IgD-negative memory B cell (primary cell): ENCODE results near the gene PREX1. TPM values are rescaled to one million over a fixed set of nuclear protein-coding genes. Genes with fewer than 3 reads are reported as not detected.

ENCODE experiments used
- H3K27ac Mint-ChIP-seq, 3 donors: one replicate each; pipeline ENCODE4 v1.8.0; 2020 to 2022; ENCODE audit warnings: mild to moderate bottlenecking in 3 of 3, mixed read lengths in 3 of 3, moderate library complexity in 1 of 3
- H3K27me3 Mint-ChIP-seq: one replicate; pipeline ENCODE4 v1.8.0; 2021; ENCODE audit warnings: mixed read lengths
- H3K36me3 Mint-ChIP-seq: one replicate; pipeline ENCODE4 v1.8.0; 2020; ENCODE audit warnings: mild to moderate bottlenecking, mixed read lengths
- H3K4me1 Mint-ChIP-seq, 3 donors: one replicate each; pipeline ENCODE4 v1.8.0; 2020 to 2022; ENCODE audit warnings: mixed read lengths in 3 of 3, mild to moderate bottlenecking in 1 of 3
- H3K4me3 Mint-ChIP-seq, 4 donors: one replicate each; pipeline ENCODE4 v1.8.0; 2020 to 2022; ENCODE audit warnings: mild to moderate bottlenecking in 4 of 4, mixed read lengths in 4 of 4, moderate library complexity in 3 of 4
- H3K9me3 Mint-ChIP-seq, 3 donors: one replicate each; pipeline ENCODE4 v1.8.0; 2020 to 2021; ENCODE audit warnings: mixed read lengths in 3 of 3, mild to moderate bottlenecking in 1 of 3
- polyA plus RNA-seq: library from polyadenylated mRNA; unstranded; fragments of 300-500 nt; fragmentation: Illumina TruSeq; gene quantifications from one replicate; pipeline ENCODE4 v1.2.3, GENCODE V29; 2021

The PREX1 gene
- polyA plus RNA-seq, 1 donor from 2014 or later = 41.7 TPM

DNA sequence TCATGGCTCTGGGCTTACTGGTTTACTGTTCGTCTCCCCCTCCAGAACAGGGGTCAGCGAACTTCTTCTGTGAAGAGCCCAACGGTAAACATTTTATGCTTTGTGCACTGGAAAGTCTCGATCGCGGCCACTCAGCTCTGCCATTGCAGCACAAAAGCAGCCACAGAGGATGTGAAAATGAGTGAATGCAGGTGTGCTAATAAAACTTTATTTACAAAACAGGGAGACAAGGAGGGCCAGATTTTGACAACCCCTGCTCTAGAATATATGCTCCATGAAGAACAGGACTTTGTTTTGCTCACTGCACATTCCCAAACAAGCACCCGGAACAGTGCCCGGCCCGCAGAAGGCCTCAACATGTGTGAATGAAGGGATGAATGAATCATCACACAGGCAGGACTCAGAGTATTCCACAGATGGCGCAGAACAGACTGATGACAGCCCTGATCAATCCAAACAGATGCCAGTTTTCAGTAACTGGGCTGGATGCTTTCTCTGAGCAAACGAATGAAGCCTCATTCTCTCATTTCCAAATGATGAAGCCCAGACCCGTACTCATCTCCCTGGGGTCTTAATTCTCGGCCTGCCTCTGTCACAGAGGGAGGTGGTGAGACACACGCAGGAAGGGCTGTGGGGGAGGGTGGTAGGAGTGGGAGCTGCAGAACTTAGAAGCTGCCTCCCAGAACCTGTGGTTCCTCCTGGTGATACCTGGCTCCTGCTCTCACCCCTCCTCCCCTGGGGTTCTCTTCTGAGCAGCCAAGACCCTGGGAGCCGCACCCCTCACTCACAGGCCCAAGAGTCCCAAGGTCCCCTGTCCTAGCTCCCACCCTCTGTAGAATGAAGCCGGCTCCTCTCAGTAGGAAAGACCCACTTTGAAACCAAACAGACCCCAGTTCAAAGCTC lies 196.4 kb downstream of the PREX1 start:
- Mint-ChIP-seq H3K4me3 (peak overlapping the region in 1 of 4 donors; percentile 17), H3K9me3 (no peaks in the 10 kb centered on the region), H3K27ac (no peak overlapping the region), H3K27me3 (no peaks in the 10 kb centered on the region), H3K36me3 (peaks cover 6% of the 10 kb centered on the region), H3K4me1 (peaks cover 0 to 2% (median 0%) of the 10 kb centered on the region in 3 donors)

DNA sequence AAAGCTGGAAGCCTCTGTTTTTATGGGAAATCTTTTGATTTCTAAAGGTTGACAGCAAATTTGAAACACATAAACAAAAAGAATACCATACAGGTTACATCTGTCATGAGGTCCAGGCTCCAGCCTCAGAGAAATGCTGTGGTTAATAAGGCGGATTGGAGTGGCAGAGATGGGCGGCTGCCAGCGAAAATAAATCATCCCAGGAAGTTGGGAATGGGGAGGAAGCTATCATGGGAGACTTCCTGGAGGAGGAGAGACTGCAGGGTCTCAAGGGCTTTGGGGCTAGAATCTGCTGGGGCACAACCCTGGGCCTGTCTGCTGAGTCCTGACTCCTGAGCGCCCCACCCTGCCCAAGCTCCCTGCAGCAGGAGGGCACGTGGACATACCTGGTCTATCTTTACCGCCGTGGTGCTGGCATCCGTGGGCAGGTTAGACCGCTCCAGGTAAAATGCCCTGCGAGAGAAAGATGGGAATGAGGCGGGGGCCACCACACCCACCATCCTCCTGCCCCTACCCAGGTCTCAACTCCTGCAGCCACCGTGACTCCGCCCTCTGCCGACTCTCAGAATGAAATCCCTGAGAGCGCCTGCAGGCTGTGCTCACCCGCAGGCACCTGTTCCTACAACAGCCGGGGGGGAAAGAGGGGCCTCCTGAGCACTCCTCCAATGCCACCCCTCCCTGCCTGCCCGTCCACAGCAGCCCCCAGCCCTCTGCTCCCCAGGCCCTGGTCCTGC lies 197.3 kb downstream of the PREX1 start:
- Mint-ChIP-seq H3K9me3 (no peaks in the 10 kb centered on the region), H3K27me3 (no peaks in the 10 kb centered on the region), H3K4me3 (no peak overlapping the region), H3K27ac (peak overlapping the region in 1 of 3 donors; percentile 89), H3K36me3 (peaks cover 6% of the 10 kb centered on the region), H3K4me1 (peaks cover 0 to 2% (median 0%) of the 10 kb centered on the region in 3 donors)

DNA sequence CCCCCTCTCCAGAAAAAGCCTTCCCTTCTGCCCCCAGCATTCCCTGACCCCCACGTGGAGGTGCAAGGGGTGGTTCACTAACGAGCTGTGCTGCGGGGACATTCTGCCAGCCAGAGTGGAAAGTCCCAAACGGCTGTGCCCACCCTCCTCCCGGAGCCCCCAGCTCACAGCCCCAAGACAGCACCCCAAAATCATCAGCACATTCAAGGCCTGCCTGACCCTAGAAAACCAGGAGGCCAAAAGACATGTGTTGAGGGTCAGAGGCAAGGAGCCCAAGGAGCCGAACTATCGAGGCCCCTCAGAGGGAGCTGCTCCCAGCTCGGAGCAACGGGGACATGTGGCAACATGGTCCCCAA lies 197.9 kb downstream of the PREX1 start:
- peaks cover 4% of the 10 kb centered on the region for H3K36me3 Mint-ChIP-seq
- H3K27ac Mint-ChIP-seq = peak overlapping the region in 2 of 3 donors; percentile 61 to 89
- no peaks in the 10 kb centered on the region for H3K27me3 Mint-ChIP-seq
- H3K4me1 Mint-ChIP-seq = peaks cover 0 to 2% (median 0%) of the 10 kb centered on the region in 3 donors
- no peaks in the 10 kb centered on the region for H3K9me3 Mint-ChIP-seq
- H3K4me3 Mint-ChIP-seq = no peak overlapping the region

DNA sequence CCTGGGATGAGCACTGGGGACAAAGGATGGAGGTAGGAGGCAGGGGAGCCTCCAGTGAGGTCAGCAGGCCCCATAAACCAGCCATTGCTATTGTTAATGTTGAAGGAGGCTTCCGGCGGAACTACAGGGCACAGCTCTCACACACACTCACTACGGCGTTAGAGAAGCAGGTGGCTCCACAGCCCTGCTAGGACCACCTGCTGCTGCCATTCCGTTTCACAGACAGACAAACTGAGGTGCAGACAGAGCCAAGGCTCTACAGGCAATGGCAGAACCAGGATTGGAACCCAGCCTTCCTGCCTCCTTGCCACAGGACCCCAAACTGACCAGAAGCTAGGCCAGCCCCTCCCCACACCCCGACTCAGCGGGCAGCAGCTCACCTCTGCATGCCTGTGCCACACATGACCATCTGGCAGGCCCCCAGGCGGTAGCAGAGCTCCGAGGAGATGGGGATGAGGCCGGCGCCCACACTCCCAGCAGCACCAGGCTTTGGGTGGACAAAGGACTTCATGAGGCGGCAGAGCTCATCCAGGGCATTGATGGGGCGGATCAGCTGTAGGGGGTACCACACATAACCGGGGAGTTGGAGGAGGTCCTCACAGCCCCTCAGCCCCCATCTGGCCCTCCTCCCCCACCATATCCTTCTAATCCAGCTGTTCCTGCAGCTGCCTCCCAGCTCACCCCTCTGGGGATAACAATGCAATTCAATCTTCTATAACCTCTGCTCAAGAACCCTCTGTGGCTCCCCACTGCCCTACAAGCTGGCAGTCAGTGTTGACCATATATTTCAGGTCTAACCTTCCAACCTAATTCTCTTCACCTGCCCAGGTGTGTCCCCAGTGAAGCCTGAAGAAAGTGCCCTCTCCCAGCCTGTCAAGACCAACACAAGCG lies 198.5 kb downstream of the PREX1 start:
- H3K4me1 Mint-ChIP-seq = peaks cover 0 to 2% (median 0%) of the 10 kb centered on the region in 3 donors

DNA sequence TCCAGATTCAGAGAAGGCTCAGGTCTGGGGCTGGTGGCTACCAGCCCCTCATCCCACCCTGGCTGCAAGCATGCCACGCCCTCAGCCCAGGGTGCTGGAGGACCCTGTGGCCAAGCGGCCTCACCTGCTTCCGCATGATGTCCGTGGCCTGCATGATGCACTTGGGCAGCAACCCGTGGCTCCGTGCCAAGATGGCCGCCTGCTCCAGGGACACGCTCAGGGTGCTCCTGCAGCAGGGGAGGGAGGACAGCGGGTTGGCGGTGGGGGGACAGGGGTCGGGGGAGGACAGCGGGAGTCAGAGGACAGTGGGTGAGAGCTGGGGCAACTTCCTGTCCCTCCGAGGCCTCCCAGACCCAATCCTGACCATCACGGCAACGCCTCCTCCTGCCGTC lies 200.1 kb downstream of the PREX1 start:
- Mint-ChIP-seq H3K4me3 (no peak overlapping the region), H3K9me3 (no peaks in the 10 kb centered on the region), H3K36me3 (peaks cover 4% of the 10 kb centered on the region), H3K27me3 (no peaks in the 10 kb centered on the region), H3K4me1 (peaks cover 0 to 2% (median 0%) of the 10 kb centered on the region in 3 donors), H3K27ac (no peak overlapping the region)

More for the DNA sequence above, 198.5 kb downstream of the PREX1 start:
- peak overlapping the region in 1 of 4 donors; percentile 37 for H3K4me3 Mint-ChIP-seq
- H3K9me3 Mint-ChIP-seq = no peaks in the 10 kb centered on the region
- H3K27ac Mint-ChIP-seq = peak overlapping the region; percentile 61 to 89 (median 83)
- H3K27me3 Mint-ChIP-seq = no peaks in the 10 kb centered on the region
- peaks cover 4% of the 10 kb centered on the region for H3K36me3 Mint-ChIP-seq

DNA sequence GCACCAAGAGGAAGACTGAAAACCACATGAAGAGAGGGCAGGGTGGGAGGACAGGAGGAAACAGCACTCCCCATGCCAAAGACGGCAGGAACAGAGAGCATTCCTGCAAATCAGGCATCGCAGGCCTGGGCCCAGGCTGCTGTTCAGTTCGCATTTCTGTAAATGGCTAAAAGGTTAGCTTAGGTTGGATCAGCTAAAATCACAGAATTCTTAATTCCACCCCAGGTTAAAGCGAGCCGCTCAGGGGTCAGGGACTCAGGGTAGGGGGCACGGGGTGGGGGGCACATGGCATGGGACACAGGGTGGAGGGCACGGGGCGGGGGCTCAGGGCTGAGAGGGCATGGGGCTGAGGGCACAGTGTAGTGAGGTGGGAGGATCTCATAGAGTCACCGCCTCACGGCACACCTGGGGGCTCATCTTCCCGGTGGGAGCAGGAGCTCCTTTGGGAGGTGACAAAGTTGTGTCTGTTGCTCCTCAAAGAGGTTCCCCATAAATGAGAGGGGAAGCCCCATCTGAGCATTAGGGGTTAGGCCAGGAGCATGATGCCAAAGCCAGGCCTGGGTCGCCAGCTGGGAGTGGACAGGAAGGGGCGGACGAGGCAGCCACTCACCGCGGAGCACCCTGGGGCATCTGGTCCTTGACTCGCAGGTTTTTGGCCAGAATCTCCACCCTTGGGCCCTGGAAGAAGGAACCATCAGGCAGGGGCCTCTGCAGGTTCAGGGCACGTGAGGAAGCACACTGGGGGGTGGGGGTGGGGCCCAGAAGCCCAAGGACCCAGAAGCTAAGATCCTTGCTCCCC lies 200.7 kb downstream of the PREX1 start:
- no peaks in the 10 kb centered on the region for H3K27me3 Mint-ChIP-seq
- H3K36me3 Mint-ChIP-seq = peaks cover 4% of the 10 kb centered on the region
- H3K4me1 Mint-ChIP-seq = peaks cover 0 to 2% (median 0%) of the 10 kb centered on the region in 3 donors
- H3K9me3 Mint-ChIP-seq = no peaks in the 10 kb centered on the region
- no peak overlapping the region for H3K4me3 Mint-ChIP-seq
- H3K27ac Mint-ChIP-seq = peak overlapping the region in 1 of 3 donors; percentile 10

DNA sequence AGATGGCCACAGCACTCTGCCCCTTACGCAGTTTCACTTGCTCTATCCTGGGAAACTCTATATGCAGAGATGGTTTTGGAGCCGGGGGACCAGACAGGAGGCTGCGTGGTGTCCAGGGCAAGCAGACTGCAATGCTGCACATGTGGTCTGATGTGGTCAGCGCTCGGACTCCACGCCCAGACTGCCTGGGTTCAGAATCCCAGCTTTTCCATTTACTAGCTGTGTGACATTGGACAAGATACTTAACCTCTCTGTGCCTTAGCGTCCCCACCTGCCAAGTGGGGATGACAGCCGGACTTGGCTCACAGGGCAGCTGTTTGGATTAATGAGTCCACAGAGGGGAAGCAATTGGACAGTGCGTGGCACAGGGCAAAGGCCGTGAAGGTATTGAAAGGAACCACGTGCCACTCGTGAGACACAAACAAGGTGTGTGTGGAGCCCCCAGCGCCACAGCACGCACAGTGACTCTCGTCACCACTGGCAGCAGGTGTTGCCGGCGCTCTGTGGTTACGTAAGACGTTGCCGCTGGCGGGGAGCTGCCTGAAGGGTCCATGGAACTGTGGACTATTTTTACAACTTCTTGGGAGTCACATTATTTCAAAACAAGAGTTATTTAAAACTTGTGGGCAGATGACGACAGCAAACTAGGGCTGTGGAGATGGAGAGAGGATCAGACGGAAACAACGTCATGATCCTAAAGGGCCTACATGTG lies 201.4 kb downstream of the PREX1 start:
- Mint-ChIP-seq H3K9me3 (no peaks in the 10 kb centered on the region), H3K27me3 (no peaks in the 10 kb centered on the region), H3K4me3 (no peak overlapping the region), H3K36me3 (peaks cover 4% of the 10 kb centered on the region), H3K27ac (peak overlapping the region in 1 of 3 donors; percentile 67), H3K4me1 (peaks cover 0 to 2% (median 2%) of the 10 kb centered on the region in 3 donors)

DNA sequence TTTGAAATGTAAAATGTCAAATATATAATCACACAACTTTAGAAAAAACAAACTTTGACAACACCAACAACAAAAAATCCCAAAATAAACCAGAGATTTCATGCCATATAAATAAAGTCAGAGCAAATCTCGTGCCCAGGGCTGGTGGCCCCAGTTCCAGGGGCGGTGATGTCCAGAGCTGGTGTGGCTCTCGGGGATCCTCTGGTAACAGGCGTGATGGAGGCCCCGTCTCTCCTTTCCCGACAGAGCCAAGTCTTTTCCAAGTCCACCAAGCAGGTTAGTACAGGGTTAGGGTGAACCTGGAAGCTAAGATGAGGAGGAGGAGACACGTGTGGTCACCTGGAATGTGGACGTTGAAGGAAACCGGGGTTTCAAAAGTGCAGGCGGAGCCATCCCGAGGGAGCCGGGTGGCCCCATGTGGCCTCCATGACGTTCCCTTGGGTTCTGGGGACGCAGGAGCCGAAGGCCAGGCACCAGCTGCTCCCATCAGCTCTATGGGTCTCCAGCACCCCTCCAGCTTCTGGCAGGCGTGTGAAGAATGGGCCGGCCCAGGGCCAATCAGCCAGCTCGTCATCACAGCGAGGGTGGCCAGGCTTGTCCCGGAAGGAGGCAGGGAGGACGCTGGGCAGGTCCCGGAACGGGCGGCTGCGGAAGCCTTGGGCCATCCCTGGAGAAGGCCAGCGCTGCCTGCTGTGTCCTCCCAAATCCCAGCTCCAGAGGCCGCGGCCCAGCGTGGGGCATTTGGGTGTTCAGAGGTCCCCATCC lies 202.5 kb downstream of the PREX1 start:
- H3K27ac Mint-ChIP-seq = peak overlapping the region in 1 of 3 donors; percentile 67
- H3K36me3 Mint-ChIP-seq = peaks cover 2% of the 10 kb centered on the region
- H3K4me1 Mint-ChIP-seq = peaks cover 5 to 11% (median 9%) of the 10 kb centered on the region in 3 donors
- H3K27me3 Mint-ChIP-seq = no peaks in the 10 kb centered on the region
- no peaks in the 10 kb centered on the region for H3K9me3 Mint-ChIP-seq
- no peak overlapping the region for H3K4me3 Mint-ChIP-seq

DNA sequence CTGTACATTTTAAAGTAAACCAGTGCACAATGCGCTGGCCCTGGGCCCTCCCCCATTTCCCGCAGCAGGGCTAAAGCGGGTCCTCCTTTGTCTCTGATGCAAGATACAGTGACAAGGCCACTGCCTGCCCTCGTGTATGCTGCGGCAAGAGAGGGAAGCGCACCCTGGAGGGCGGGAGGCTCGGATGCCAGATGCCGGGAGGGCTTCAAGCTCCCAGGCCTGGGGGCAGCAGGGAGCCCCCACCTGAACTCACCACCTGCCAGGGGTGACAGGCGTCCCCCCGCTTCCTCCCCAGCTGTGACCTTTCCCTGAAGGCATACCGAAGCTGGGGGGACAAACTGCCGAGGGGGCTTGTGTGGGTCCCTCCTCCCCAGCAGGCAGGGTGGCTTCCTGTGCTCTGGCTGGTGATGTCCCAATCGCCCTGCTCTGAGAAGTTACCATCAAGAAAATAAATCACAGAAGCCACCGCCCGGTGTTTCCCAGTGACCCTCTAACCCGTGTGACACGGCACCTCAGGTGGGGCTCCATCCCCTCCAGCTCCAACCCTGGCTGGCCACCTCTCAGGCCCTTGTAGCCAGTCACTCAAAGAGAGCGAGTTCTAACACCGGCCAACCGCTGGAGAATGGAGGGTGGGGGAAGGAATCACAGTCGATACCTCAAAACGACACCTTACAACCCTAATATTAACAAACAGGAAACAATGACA lies 203.3 kb downstream of the PREX1 start:
- Mint-ChIP-seq H3K4me1 (peaks cover 5 to 11% (median 9%) of the 10 kb centered on the region in 3 donors), H3K36me3 (peaks cover 2% of the 10 kb centered on the region), H3K9me3 (no peaks in the 10 kb centered on the region), H3K27me3 (no peaks in the 10 kb centered on the region), H3K4me3 (no peak overlapping the region), H3K27ac (no peak overlapping the region)

DNA sequence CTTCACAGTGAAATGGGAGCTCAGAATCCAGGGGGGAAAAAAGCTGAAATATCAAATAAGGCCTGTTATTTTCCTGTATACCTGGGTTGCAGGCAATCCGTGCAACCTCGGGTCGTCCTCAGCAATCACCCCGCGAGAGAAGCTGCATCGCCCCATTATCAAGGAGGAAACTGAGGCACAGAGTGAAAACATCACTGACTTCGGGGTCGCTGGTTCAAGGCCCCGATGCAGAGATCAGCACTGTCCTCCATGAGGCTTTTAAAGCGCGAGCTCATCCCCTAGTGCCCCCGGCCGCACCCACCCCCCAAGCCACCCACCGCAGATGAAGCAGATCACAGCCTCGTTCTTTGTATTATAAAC lies 203.9 kb downstream of the PREX1 start:
- Mint-ChIP-seq H3K27me3 (no peaks in the 10 kb centered on the region), H3K9me3 (no peaks in the 10 kb centered on the region), H3K4me3 (no peak overlapping the region), H3K4me1 (peaks cover 5 to 11% (median 9%) of the 10 kb centered on the region in 3 donors), H3K27ac (no peak overlapping the region), H3K36me3 (peaks cover 2% of the 10 kb centered on the region)

DNA sequence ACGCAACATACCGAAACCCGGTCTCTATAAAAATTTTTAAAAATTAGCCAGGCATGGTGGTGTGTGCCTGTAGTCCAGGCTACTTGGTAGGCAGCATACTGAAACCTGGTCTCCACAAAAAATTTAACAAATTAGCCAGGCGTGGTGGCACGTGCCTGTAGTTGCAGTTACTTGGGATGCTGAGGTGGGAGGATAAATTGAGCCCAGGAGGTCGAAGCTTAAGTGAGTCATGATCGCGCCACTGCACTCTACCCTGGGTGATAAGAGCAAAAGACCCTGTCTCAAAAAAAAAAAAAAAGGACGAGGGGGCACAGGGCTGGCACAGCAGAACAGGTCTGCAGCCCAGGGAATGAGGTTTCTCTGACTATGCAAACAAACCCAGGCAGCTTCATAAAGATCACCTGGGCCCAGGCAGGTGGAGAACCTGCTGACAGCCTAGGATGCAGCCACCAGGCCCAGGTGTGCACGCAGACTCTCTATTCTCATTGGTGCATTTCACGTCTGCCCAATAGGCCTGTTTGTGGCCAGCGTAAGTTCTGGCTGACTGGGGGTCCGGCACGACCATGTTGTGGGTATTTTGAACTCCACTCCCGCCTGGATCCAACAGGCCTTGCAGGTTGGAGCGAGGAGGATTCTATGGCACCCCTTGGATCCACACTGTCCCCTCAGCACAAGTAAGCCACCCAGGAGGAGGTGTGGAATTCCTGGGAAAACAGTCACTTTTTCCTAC lies 204.5 kb downstream of the PREX1 start:
- H3K27me3 Mint-ChIP-seq = no peaks in the 10 kb centered on the region
- H3K9me3 Mint-ChIP-seq = no peaks in the 10 kb centered on the region
- peaks cover 2% of the 10 kb centered on the region for H3K36me3 Mint-ChIP-seq
- peaks cover 5 to 11% (median 9%) of the 10 kb centered on the region in 3 donors for H3K4me1 Mint-ChIP-seq
- H3K27ac Mint-ChIP-seq = peak overlapping the region in 1 of 3 donors; percentile 83
- H3K4me3 Mint-ChIP-seq = no peak overlapping the region

DNA sequence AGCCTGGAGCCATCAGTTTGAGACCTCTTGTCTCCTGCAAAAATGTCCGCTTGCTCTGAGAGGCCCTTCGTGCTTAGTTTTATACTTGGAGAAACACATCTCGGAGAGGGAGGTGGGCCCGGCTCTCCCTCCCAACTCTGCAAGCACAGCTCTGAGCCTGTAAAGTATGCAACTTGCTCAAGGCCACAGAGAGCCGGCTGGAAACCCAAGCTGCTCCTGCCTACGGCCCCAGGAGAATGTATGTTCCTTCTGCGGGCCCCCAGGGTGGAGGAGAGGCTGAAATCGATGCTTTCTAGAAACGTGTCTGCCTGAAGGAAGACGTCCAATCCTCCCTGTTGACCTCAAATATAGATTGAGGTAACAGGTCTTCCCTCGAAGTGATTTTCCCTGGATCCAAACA lies 205.4 kb downstream of the PREX1 start:
- no peak overlapping the region for H3K4me3 Mint-ChIP-seq
- H3K27ac Mint-ChIP-seq = peak overlapping the region in 2 of 3 donors; percentile 24 to 47
- no peaks in the 10 kb centered on the region for H3K27me3 Mint-ChIP-seq
- no peaks in the 10 kb centered on the region for H3K9me3 Mint-ChIP-seq
- peaks cover 2% of the 10 kb centered on the region for H3K36me3 Mint-ChIP-seq
- H3K4me1 Mint-ChIP-seq = peaks cover 5 to 11% (median 9%) of the 10 kb centered on the region in 3 donors
